Aorta (tissue), 5 donors: ENCODE measurements around the gene METTL26. TPM values are rescaled to one million over a fixed set of nuclear protein-coding genes. Genes with fewer than 3 reads are reported as not detected.
A peak's percentile ranks its signal among the peaks of the same experiment; 100 is the strongest.

Source experiments
- ATAC-seq: fragments of 200-7000 bp; cut with Tn5 transposase; one replicate; pipeline ENCODE4 v1.9.1; 2022; ENCODE audit warnings: moderate library complexity; ENCODE audit not compliant: low FRiP score
- DNase-seq, 2 donors: peaks; one replicate each; pipeline ENCODE4 v3.0.0-alpha.2; 2020
- H3K27ac ChIP-seq, 2 donors: one replicate each; pipeline ENCODE4 v1.5.1; 2013; ENCODE audit warnings: low read length in 2 of 2, mild to moderate bottlenecking in 2 of 2, moderate library complexity in 2 of 2, control low read depth in 1 of 2, inconsistent platforms in 1 of 2, low read depth in 1 of 2
- H3K27me3 ChIP-seq, 2 donors: one replicate each; pipeline ENCODE4 v1.6.1; 2013; ENCODE audit warnings: control low read depth in 1 of 2, low read length in 1 of 2, mild to moderate bottlenecking in 1 of 2, moderate library complexity in 1 of 2; ENCODE audit not compliant: insufficient read depth in 2 of 2, control insufficient read depth in 1 of 2
- H3K36me3 ChIP-seq, 2 donors: one replicate each; pipeline ENCODE4 v1.6.1; 2013; ENCODE audit warnings: control low read depth in 1 of 2, low read length in 1 of 2, mild to moderate bottlenecking in 1 of 2; ENCODE audit not compliant: insufficient read depth in 2 of 2, control insufficient read depth in 1 of 2
- H3K4me1 ChIP-seq, 2 donors: one replicate each; pipeline ENCODE4 v1.6.1; 2013; ENCODE audit warnings: low read length in 2 of 2, control low read depth in 1 of 2, mild to moderate bottlenecking in 1 of 2, moderate library complexity in 1 of 2; ENCODE audit not compliant: insufficient read depth in 2 of 2, control insufficient read depth in 1 of 2
- H3K4me3 ChIP-seq, 2 donors: one replicate each; pipeline ENCODE4 v1.5.1; 2013; ENCODE audit warnings: low read length in 2 of 2, control low read depth in 1 of 2, mild to moderate bottlenecking in 1 of 2
- H3K9me3 ChIP-seq: one replicate; pipeline ENCODE4 v1.6.1; 2013; ENCODE audit warnings: mild to moderate bottlenecking, low read length; ENCODE audit not compliant: control insufficient read depth
- WGBS, 2 donors: extraction: QIAGEN DNeasy Blood & Tissue Kit; methylation state at CpG; one replicate each; pipeline ENCODE4 v1.1.7; 2013; 5-methylcytosine and 5-hydroxymethylcytosine counted together
- intact Hi-C, 2 donors: fragments of 100-400 bp; cut with DNase I; formaldehyde crosslinking; loops; one replicate each; pipeline versions ENCODE4 v1.14.2 to v1.15.0; 2022
- polyA plus RNA-seq, 2 donors: library from polyadenylated mRNA; stranded (reverse); fragments of 200-250 nt; gene quantifications; one replicate each; pipeline ENCODE4 v1.2.3, GENCODE V29; 2013
- total RNA-seq, 2 donors: library from RNA; stranded (reverse); fragmentation: NEBNext Ultra II Directional; extraction: Animal tissue kit (Norgen Biotek cat#: 25700); gene quantifications; one replicate each; pipeline ENCODE4 v1.2.1, GENCODE V29; 2021
- donor health status: healthy with polysubstance abuse.
- donor health status: Bipolar disorder and iron deficiency.
- donor health status: DM: no; HTN: no; CAD: no.
- donor health status: DM: no; HTN: no; CAD: no.
- donor health status: DM: yes; HTN: yes; CAD: no.

The METTL26 gene
- total and polyA plus RNA-seq, 4 donors, result 45.2 to 158 (median 75.4) TPM

DNA sequence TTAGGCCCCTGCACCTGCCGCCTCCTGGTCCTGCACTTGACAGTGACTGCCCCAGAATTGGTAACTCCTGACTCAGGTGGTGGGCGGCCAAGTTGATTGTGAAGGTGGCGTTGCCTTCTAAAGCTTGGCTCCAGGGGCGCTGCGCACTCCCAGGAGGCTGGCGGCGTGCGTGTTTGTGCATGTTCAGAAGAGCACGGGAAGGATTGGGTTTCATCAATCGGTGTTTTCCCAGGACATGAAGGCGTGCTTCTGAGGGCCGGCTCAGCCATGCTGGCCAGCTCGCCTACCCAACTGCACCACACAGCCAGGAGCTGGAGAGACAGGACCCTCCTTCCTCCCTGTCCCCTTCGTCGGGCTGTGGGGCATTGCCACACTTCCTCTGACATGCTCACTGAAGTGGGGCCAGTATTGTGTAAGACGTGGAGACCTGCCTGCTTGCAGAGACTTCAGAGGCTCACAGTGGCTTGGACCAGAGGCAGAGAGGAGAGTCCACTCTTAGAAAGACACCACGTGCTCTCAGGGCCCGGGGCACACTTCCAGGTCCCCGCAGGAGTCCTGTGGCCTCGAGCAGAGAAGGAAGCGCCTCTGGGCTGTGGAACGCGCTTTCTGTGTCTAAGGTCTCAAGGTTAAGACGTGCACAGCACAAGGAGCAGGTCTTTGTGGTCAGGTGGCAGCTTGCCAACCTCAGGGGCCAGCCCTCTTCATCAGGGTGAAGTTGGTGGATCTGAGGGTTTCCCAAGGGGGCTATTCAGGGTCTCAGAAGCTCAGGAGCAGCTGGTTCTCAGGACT, 43.4 kb downstream of the METTL26 start:
- intact Hi-C loops, result no loop called here
- H3K27me3 ChIP-seq, result no peaks in the 10 kb centered on the region
- ATAC-seq (no peak), DNase-seq (peak; percentile 61 to 75)
- no peaks in the 10 kb centered on the region for H3K9me3 ChIP-seq
- H3K4me3 ChIP-seq, result no peak overlapping the region
- H3K4me1 ChIP-seq, result no peaks in the 10 kb centered on the region
- WGBS, 2 donors, result 78 to 83% methylated on average over 24 of the region's 24 CpGs
- H3K27ac ChIP-seq, result no peak overlapping the region
- H3K36me3 ChIP-seq, result no peaks in the 10 kb centered on the region

DNA sequence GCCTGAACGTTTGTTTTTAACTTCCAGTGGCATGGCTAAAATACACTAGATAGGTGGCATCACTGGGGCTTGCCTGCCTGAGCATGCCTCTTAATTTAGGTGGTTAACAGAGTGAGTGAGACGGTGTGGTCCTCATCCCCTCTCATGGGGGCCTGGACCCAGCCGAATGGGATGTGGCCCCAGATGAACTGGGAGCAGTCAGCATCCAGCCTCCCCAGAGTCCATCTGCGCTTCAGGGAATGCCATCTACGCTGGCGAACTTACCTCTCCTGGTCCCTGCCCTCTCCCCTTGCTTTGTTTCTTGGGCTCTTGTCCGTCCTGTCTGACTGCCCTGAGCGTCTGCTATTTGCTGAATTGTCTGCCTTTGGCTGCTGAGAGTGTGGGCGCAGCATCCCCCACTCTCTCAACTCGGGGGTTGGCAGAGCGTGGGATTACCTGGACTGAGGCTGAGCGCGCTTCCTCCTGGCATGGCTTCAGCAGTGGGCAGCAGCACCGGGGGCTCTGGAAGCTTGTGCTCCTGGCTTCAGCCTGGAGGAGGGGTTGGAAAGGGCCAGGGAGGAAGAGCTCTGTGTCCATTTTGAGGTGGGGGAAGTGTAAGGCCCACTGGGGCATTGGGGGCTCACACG, 44.1 kb downstream of the METTL26 start:
- no peaks in the 10 kb centered on the region for H3K36me3 ChIP-seq
- 88% methylated on average over 15 of the region's 15 CpGs for WGBS, 2 donors
- no peaks in the 10 kb centered on the region for H3K9me3 ChIP-seq
- H3K27ac ChIP-seq, result no peak overlapping the region
- H3K27me3 ChIP-seq, result no peaks in the 10 kb centered on the region
- H3K4me3 ChIP-seq, result no peak overlapping the region
- ATAC-seq, result no peak
- no peak for DNase-seq
- no peaks in the 10 kb centered on the region for H3K4me1 ChIP-seq
- intact Hi-C loops, result no loop called here

DNA sequence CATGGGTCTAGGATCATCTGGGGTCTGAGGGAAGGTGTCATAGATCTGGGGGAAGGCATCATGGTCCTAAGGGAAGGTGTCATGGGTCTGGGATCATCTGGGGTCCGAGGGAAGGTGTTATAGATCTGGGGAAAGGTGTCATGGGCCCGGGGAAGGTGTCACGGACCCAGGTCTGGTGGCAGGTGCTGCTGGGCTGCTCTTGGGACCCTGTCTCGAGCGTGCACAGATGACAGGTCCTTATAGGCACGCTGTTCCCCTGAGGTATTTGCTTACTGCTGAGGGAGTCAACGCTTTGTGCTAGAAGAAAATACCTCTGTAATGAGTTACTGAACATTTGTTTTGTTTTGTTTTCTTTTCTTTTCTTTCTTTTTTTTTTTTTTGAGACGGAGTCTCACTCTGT, 44.9 kb downstream of the METTL26 start:
- Histone ChIP-seq H3K36me3 (no peaks in the 10 kb centered on the region), H3K27me3 (no peaks in the 10 kb centered on the region), H3K27ac (no peak overlapping the region), H3K4me3 (no peak overlapping the region), H3K9me3 (no peaks in the 10 kb centered on the region), H3K4me1 (no peaks in the 10 kb centered on the region)
- no peak for DNase-seq
- no peak for ATAC-seq
- intact Hi-C loops, result no loop called here
- WGBS, 2 donors, result 73 to 77% methylated on average over 8 of the region's 8 CpGs

DNA sequence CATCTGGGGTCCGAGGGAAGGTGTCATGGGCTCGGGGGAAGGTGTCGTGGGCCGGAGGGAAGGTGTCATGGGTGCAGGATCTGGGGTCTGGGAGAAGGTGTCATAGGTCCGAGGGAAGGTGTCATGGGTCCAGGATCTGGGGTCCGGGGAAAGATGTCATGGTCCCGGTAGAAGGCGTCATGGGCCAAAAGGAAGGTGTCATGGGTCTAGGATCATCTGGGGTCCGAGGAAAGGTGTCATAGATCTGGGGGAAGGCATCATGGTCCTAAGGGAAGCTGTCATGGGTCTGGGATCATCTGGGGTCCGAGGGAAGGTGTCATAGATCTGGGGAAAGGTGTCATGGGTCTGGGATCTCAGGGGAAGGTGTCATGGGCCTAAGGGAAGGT, 45.3 kb downstream of the METTL26 start:
- Histone ChIP-seq H3K4me3 (peak overlapping the region in 1 of 2 donors; percentile 82), H3K9me3 (no peaks in the 10 kb centered on the region), H3K27ac (no peak overlapping the region), H3K36me3 (no peaks in the 10 kb centered on the region), H3K4me1 (no peaks in the 10 kb centered on the region), H3K27me3 (no peaks in the 10 kb centered on the region)
- ATAC-seq (no peak), DNase-seq (no peak)
- intact Hi-C loops, result no loop called here
- 44 to 50% methylated on average over 10 of the region's 10 CpGs for WGBS, 2 donors

DNA sequence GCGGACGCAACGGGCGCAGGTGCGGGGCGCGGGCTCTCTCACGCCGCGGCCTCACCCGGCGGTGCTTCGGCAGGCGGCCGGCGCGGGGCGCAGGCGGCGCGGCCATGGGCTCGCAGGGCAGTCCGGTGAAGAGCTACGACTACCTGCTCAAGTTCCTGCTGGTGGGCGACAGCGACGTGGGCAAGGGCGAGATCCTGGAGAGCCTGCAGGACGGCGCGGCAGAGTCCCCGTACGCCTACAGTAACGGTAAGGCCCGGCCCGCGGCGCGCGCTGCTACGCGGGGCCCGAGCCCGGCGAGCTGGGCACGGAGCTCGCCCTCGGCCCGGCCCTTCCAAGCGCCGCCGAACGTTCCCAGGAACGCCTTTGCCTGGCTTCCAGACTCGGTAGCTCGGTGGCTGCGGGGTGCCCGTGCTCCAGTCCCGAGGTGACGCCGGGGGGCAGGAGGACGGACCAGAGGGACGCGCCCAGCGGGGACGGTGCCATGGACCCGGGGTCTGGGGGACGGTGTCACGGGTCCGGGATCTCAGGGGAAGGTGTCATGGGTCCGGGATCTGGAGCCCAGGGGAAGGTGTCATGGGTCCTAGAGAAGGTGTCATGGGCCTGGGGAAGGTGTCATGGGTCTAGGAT, 45.8 kb downstream of the METTL26 start:
- intact Hi-C loops, result no loop called here

DNA sequence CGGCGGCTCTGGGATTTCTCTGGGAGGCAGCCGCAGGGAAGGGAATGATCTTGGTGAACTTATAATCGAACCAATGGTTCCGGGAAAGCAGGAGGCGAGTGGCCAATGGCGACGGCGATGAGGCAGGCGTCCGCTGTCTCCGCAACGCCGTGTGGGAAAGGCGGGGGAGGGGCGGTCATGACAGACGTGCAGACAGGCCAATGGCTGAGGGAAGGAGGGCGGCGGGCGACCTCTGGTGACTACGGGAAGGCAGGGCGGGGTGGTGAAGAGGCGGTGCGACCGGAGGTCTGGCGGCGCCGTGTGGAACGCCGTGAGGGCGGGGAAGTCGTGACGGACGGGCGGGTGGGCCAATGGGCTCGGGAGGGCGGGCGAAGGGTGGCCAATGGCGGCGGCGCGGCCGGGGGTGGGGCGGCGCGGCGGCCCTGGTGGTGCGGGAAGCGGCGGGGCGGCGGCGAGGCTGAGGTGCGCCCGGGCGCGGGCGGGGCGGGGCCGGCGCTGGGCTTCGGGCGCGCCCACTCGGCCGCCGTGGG, 46.4 kb downstream of the METTL26 start, which contains the start of gene RAB40C:
Gene RAB40C, plus strand, starts transcription at position 409 of the 530 bp plus-strand sequence. CDS start 226 bp downstream, outside the sequence.
- Histone ChIP-seq H3K9me3 (no peaks in the 10 kb centered on the region), H3K36me3 (no peaks in the 10 kb centered on the region), H3K4me3 (peak within 1 kb of the TSS; percentile 69 to 82), H3K27ac (peak within 1 kb of the TSS; percentile 71 to 87), H3K4me1 (no peaks in the 10 kb centered on the region), H3K27me3 (no peaks in the 10 kb centered on the region)
- ATAC-seq (peak; percentile 97), DNase-seq (peak; percentile 100)
- WGBS, 2 donors, result 0 to 1% methylated on average over 17 to 67 of the region's 67 CpGs
- intact Hi-C loops, result loop anchor here in 1 of 2 donors (5.0 kb wide), 1 partner anchor 48 kb away; the partner anchor contains the start of gene METTL26

More for the DNA sequence above, 45.8 kb downstream of the METTL26 start:
- DNase-seq (peak; percentile 67 to 84), ATAC-seq (no peak)
- no peaks in the 10 kb centered on the region for H3K36me3 ChIP-seq
- peak overlapping the region in 1 of 2 donors; percentile 4 for H3K27ac ChIP-seq
- peak overlapping the region; percentile 67 to 82 for H3K4me3 ChIP-seq
- no peaks in the 10 kb centered on the region for H3K9me3 ChIP-seq
- no peaks in the 10 kb centered on the region for H3K27me3 ChIP-seq
- WGBS, 2 donors, result 0 to 1% methylated on average over 64 to 71 of the region's 71 CpGs
- no peaks in the 10 kb centered on the region for H3K4me1 ChIP-seq

DNA sequence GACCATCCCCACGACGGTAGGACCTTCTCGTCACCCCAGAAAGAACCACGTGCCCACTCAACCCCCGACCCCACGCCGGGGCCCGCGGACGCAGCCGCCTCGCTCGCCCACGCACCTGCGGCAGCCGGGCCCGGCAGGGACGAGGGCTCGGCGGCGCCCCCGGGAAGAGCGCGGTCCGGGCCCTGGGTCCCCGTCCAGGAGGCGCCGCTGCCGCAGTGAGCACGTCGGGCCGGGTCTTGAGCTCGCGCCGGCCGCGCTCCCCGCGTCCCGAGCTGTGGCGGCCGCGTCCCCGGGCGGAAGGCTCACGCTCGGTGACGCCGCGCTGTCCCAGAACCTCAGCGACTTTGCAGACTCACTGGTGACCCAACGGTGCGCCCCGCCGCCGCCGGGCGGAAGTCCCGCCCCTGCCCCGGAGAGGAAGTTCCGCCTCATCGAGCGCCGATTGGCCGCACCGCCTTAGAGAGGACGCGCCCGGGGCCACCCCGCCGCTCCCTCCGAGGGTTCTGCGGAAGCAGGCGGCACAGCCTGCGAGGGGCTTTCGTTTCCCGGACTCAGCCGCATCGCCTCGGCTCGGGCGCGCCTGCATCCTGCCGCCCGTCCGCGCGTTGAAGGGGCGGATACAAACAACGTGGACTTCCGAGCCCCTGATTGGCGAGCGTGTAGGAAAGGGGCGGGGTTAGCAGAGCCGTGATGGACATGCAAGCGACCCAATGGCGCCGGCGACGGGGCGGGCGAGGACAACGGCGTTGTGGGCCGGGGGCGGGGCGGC, 47.0 kb downstream of the METTL26 start:
- Histone ChIP-seq H3K27ac (peak overlapping the region; percentile 71 to 87), H3K36me3 (no peaks in the 10 kb centered on the region), H3K4me3 (peak overlapping the region; percentile 58 to 69), H3K9me3 (no peaks in the 10 kb centered on the region), H3K27me3 (no peaks in the 10 kb centered on the region), H3K4me1 (no peaks in the 10 kb centered on the region)
- WGBS, 2 donors, result 0 to 1% methylated on average over 79 to 107 of the region's 107 CpGs
- DNase-seq (peak; percentile 98 to 99), ATAC-seq (peak; percentile 95)
- intact Hi-C loops, result loop anchor here in 1 of 2 donors (5.0 kb wide), 1 partner anchor 48 kb away; the partner anchor contains the start of gene METTL26

DNA sequence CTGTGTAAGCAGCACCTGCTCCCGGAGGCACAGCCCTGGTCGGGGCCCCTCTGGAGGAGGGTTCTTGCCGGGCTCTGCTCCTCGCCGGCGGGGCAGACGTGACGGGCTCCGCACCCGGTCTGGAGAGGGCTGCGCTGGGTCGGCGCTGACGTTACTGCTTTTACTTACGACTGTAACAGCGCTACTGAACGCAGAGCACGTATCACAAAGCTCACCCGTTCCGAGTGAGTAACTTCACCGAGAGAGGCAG, 47.5 kb downstream of the METTL26 start:
- H3K27ac ChIP-seq, result peak overlapping the region; percentile 71 to 85
- intact Hi-C loops, result loop anchor here in 1 of 2 donors (5.0 kb wide), 1 partner anchor 49 kb away; the partner anchor contains the start of gene METTL26
- peak in 1 of 2 donors; percentile 71 for DNase-seq
- no peaks in the 10 kb centered on the region for H3K27me3 ChIP-seq
- H3K36me3 ChIP-seq, result no peaks in the 10 kb centered on the region
- ATAC-seq, result no peak
- H3K9me3 ChIP-seq, result no peaks in the 10 kb centered on the region
- H3K4me3 ChIP-seq, result peak overlapping the region; percentile 58 to 69
- 0% methylated on average over 21 of the region's 21 CpGs for WGBS, 2 donors
- no peaks in the 10 kb centered on the region for H3K4me1 ChIP-seq
